ENCODE measurements around the gene TRMT10A.
A peak's percentile ranks its signal among the peaks of the same experiment; 100 is the strongest.

The TRMT10A gene, protein sequence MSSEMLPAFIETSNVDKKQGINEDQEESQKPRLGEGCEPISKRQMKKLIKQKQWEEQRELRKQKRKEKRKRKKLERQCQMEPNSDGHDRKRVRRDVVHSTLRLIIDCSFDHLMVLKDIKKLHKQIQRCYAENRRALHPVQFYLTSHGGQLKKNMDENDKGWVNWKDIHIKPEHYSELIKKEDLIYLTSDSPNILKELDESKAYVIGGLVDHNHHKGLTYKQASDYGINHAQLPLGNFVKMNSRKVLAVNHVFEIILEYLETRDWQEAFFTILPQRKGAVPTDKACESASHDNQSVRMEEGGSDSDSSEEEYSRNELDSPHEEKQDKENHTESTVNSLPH

DNA sequence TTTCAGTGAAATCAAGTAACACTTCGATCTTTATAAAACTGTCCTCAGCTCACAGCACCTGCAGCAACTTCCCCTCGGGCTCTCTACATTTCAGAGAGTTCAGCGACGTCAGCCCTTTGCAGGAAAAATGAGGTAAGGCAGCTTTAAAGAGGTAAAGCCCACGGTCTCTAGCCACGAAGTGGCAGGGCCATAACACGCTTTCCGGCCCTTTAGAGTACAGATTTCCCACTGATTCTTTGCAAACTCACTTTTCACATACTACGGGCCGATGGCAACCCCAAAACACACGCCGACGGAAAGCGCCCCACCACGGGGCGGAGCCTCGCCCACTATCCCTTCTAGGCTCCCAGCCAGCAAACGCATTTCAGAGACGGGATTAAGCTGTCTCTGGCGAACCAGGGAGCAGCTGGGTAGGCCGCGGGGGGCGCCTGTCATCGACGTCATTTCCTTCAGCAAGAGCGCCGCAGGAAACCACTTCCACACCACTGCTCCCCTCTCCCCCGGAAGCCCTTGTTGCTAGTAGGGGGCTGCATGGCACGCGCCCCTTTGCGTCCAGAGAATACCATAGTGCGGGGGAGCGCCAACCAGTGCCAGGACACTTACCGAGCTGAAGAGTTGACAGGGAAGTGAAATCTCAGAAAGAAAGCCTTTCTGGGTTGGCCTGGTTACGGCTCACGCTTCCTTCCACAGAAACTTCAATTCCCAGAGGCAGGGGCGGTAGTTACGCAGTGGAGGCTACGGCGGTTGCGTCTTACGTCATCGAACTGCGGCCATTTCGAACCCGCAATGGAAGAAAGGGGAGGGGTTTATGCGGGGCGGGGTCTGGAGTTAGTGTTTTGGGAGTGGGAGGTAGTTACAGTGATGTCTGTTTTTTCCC is at the start of gene TRMT10A:
Gene TRMT10A, minus strand, starts transcription at position 730 of the 877 bp plus-strand sequence. CDS start 4,701 bp downstream, outside the sequence.
- DNase-seq: peak; percentile 97

DNA sequence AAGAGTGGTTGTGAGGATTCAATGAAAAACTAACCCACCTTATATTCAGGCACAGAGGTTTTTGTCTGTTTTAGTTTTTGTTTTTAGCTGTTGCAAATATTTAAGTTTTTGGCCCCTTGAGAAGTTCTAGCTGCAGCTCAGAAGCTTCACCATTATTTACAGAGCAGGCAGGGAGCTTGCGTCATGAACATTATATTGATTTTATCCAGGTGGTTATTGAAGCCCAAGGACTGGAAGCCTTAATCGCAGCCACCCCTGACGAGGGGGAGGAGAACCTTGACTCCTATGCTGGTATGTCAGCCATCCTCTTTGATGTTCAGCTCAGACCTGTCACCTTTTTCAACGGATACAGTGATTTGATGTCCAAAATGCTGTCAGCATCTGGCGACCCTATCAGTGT is 48.9 kb upstream of the TRMT10A start:
- no peak for DNase-seq

DNA sequence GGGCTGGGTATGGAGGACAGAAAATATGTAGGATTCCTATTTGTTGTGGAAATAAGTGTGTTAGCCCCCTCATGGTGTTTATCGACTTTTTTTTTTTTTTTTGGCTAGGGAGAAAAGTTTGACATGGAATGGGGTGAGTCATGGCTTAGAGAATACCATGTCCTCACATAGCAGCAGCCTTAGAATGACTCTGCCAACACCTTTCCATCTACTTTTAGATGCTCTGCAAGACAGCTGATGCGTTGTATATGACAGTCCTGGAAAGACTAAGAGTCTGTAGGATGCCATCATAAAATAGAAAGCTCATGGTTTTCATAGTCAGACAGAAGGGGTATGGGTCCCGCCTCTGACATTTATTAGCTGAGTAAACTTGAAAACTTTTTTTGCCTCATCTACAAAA is 48.4 kb upstream of the TRMT10A start:
- DNase-seq: no peak

DNA sequence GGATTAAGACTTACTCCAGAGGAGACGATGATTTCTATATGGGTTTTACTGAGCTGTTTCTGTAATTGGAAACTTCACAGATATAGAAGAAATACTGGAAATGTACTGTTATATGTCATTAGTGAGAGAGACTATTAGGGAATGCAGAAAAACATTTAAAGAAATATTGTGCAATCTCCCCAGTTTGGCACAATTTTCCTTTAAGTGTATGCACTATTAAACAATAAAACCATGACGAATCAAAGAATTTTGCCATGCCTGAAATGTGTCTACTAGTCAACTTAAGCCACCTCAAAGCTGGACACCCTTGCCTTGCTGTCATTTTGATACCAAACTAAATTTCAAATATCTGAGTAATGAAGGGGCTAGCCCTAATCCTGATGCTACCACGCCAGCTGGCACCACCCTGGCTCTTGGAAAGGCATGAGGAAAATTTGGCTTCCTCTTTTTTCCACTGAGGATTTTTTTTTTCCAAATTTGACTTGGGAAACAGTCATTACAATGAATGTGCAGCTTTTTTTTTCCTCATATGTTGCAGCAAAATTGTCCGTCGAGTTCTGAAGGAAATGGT is 46.9 kb upstream of the TRMT10A start:
- no peak for DNase-seq

DNA sequence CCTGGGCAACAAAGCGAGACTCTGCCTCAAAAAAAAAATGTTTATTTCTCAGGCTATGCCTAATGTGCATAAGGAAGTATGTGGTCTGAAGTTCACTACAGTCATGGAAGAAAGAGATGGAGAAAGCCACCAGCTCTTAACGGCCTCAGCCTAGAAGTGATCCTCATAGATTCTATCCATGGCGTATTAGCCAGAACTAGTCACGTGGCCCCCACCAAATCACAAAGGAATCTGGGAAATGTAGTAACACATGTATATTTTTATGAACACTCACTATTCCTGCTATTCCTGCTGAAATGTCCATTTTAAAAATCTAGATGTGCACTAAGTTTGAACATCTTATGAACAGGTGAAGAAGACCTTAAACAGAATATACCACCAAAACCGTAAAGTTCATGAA is 44.6 kb upstream of the TRMT10A start:
- no peak for DNase-seq

DNA sequence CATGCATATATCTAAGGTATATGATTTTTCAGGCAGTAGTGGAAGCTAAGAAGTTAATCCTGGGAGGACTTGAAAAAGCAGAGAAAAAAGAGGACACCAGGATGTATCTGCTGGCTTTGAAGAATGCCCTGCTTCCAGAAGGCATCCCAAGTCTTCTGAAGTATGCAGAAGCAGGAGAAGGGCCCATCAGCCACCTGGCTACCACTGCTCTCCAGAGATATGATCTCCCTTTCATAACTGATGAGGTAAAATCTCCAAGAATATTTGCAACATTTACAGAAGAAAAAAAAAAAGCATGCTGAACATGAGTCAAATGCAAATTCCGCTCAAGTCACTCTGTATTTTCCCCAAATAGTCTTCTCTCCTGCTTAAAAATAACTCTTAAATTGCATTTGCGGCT is 42.9 kb upstream of the TRMT10A start:
- no peak for DNase-seq

DNA sequence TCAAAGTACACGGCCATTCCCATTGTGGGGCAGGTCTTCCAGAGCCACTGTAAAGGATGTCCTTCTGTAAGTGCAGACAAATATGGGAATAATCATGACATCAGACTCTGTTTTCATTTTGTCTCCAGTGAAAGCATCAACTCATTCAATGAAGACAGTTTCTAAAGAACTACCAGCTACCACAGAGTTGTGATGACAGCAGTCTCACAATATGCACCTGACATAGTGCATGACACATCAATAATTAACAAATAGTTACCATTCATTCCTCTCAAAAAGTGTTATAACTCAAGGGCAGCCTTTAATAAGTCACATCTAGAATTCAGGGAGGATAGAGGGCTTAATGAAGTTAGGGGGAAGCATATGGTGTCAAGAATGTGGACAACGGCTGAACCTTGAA is 31.0 kb upstream of the TRMT10A start:
- DNase-seq: no peak

DNA sequence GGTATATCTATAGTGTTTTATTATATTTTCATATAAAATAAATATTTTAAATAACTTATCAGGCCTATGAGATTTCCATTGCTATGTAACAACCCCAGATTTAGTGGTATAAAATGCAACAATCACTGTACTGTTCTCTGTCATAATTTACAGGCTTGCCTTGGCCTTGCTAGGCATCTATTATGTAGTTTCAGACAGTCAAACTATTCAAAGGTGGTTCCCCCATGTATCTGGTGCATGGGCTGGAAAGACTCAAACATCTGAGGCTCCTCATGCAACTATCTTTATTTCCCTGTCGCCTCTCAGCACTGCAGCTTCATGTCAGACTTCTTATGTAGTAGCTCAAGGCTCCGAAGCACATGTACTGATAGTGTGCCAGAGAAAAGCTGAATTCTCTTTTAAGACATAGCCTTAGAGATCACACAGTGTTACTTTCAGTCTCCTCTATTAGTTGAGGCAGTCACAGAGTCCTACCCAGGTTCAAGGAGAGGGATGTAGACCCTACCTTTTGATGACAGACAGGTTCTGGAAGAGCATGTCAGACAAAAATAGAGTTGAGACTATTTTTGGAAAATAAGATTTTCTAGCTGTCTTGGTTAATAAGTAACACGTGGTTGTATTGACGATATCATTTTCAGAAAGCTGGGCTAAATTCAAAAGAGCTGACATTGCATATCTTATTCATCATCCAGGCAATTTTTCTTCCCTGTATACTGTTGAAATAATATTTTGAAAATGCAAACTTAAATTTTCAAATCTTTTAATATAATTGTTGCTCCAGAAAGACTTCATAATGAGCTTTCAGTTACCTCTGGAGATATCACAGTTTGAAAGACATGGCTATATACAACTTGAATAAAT is 30.2 kb upstream of the TRMT10A start:
- DNase-seq: no peak

DNA sequence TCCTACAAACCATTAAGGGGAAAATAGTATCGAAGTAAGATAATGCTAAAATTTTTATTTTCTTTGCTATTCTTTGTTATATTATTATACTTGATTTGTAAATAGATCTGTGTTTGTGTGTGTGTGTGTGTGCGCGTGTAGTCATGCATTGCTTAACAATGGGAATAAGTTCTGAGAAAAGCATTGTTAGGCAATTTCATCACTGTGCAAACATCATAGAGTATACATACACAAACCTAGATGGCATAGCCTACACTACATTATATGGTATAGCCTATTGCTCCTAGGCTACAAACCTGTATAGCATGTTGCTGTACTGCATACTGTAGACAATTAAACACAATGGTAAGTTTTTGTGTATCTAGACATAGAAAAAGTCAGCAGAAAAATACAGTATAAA is 27.9 kb upstream of the TRMT10A start:
- no peak for DNase-seq

DNA sequence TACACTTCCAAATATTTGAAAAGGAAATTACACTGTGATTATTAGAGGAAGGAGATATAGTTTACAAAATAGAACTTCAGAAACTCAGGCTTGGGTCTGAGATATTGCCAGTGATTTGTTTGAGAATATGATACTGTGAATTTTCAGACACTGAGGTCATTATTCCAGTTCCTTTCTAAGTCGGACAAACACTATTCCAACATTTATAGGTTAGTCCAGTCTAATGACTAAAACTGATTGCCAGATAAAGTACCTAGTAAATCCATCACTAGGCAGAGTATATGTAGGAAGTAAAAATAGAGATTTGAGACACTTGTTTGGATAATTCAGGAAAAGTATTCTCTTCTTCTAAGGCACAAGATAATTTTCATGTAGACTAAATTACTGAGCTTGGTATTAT is 24.0 kb upstream of the TRMT10A start:
- no peak for DNase-seq

DNA sequence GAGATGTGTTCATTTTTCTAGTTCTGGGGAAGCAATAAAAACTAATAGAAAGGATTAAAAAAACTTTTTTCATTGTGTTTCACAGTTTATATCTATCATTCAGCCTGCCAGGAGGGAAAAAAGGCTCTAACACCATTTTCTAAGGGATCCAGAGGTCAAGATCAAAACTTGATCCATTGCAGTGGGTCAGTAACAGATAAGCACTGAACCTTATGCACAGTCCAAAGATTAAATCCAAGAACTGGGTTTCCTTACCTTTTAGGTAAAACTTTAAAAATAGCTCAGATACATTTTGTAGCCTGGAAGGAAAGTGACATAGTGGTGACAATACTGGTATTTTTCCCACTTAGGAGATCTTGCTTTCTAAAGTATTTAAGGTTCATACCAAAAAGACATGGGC is 23.5 kb upstream of the TRMT10A start:
- no peak for DNase-seq

DNA sequence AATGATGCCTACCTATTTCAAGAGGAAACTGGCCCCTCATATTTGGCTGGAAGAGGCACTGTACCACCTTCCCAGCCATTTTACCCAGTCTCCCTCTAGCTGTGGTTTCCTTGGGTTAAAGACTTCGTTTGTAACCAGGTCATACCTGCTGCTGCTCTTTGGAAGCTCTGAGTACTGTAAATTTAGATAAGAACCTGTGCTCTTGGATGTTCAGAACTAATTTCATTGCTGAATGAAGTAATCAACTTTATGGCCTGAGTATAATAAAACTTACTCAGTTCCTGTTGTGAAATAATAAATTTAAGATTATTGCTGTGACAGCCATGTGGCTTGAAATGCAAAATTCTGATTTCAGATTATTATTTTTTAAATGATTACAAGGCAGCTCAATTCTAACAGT is 23.0 kb upstream of the TRMT10A start:
- no peak for DNase-seq

DNA sequence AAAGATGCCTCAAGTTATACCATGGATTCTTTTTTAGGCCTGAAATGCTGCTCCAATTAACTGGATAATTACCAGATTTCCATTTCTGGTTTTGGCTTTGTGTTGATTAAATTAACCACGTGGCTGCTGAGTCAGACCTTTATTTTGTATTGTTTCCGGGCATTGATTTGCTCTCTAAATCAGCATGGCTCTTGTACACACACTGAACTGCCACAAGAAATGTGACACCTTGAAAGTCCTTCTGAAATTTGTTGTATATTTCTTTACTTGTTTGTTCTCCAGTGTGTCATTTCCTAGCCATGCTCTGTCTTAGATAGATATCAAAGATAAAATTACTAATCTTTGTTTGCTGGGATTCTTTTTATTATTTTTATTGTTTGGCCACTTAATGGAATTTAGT is 22.5 kb upstream of the TRMT10A start:
- DNase-seq: no peak

DNA sequence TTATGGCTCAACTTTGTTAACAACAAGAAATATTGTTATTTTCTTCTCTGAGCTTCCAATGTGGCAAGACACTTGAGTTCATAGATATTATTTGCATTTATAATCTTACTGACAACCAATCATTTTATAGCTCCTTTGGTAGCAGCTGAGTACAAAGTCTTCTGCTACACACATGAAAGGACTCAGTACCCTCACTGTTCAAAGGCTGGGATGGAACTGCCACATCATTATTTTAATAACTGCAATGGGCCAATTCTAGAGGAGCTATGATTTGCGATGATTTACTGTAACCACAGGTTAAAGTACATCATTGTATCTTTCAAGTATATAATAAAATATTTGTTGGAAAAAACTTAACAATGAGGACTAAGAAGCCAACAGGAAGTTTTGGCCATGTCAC is 21.7 kb upstream of the TRMT10A start:
- DNase-seq: no peak

DNA sequence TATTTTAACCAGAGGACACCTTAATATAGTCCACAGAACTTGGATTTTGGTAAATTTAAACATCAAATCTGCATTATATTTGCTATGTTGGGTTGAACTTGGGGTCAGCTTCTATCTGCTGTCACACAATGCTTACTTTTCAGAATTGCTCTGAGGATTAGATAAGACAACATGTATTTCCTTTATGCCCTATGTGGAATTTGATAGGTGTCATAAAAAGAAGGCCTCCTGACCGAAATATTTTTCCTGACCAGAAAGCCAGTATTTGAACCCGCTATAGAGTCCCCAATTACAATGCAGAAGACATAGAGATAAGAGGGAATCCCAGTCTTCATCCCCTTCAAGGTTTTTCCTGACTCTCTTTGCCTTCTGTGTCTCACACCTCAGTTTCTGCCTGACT is 14.9 kb upstream of the TRMT10A start:
- no peak for DNase-seq

DNA sequence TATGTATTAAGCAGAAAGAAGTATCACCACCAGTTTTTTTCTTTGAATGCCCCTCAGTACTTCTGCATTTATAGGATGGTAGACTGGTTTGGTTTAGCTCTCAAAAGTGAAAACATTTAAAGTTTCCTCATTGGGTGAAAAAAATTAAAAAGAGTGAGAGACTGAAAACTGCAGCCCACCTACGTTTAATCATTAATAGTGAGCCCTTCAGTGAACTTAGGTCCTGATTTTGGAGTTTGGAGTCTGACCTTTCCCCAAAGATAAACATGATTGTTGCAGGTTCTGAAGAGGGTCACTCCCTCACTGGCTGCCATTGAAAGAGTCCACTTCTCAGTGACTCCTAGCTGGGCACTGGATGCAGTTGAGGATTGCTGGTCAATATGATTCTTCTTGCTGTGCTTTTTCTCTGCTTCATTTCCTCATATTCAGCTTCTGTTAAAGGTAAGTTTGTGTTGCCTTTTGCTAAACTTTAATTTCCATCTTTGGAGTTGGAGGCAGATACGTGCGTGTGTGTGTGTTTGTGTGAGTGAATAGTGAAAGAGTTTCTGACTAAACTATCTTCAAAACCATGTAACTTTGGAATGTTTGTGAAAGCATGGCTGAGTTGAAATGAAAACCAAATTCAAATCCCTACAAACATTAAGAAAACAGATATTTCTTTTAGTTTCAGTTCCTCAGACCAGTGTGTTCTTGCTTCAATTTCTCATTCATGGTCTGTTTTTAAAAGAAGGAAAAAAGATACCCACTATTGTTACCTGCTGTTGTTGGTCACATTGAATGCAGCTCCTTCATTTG is 10.9 kb upstream of the TRMT10A start, which contains the start of gene MTTP:
Gene MTTP, plus strand, starts transcription at position 295 of the 795 bp plus-strand sequence. Its CDS starts 86 bp downstream, at position 381.
- no peak for DNase-seq

DNA sequence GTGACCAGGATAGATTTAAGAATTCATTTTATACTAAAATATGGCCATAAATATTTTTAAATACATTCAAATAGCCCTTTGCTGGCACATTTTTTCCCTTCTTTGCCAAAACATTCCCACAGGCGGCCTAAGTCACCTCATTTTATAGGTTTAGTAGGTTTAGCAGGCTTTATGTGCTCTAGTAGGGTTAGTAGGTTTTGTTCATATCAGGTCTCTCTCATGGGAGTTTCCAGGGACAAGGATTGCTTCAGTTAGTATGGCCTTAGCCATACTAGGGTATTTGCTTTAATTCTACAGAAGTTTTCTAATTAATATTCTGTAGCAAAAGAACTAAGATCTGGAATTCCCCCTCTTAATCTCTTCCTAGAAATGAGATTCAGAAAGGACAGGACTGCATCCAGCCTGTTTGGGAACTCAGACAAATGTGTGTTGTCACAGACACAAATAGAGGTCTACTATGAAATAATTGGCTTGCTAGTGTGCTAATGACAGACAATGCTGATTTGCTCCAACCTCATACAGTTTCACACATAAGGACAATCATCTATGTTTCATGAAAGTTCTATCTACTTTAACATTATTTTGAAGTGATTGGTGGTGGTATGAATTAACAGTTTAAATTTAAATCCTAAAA is 10.0 kb upstream of the TRMT10A start:
- DNase-seq: no peak

DNA sequence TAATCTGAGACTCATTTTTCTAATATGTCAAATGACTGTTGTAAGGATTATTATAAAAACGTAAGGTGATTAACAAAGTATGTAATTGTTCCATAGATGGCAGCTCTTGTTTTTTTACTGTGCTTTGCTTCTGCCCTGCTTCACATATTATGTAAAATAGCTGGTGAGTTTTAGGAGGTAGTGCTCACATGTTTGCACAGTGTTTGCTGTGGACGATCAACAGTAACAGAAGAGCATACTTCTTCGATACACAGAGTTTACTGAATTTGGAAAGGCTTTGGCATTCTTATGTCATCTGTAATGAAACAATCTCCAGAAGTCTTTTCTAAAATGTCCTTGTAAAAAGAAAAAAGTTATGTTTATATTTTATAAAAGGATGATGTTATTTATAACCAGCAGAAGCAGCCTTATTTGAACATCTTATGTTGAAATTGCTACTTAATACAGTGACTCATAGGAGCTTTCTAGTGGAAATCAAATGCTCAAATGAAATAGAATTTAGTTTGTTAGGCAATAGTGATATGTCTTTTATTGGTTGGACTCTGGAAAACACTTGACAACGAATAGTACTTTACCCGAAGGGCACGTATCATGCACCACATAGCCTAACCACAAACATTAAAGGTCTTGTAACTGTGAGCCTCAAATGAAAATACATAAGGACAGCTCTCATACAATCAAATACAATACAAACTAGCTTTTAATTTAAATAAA is 8.8 kb upstream of the TRMT10A start:
- no peak for DNase-seq

DNA sequence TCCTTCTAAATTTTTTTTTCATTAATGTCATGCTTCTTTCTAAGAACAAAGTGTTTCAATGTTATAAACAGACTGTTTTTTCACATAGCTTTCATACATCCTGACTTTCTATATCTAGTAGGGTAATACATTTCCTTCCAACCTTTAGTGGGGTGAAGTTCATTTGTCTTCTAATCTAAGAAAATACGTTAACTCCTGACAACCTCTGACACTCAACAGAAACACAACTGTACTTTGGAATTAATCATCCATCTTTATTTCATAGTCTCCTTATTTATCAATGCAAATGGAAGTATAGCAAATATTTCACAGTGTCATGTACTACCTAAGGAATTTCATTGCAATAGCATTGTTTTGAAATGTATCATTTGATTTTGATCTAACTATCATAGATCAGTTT is 8.0 kb upstream of the TRMT10A start:
- no peak for DNase-seq

DNA sequence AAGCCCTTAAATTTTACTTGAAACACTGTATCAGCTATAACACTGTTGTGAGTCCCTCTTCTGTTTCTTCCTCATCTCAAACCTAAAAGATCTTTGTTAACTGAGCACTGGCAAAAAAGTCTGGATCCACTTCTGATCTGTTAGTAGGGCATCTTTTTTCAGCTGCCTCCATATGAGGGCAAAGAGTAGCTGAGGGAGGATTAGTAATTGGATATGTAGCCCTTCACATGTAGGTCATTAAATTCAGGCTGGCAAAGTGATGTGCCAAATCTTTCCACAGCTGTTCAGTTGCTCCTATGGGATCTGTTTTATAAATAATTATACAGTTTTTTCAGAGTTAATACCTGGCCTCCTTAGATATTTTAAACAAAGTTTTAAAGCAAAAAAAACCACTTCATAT is 1.1 kb upstream of the TRMT10A start:
- DNase-seq: no peak

DNA sequence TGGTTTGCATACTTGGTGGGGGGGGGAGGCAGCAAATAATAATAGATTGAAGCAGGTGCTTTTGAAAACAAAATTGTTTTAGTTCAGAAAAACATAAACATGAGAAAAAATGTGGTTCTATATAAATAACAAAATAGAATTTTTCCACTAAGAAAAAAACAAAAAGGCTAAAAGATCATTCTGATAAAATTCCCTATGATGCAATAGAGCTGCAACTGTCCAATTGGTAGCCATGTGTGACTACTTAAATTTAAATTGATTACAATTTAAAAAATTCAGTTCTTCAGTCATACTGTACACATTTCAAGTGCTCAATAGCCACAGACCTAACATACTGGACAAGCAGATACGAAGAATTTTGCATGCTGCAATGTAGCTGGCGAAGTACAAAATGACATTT is 11.0 kb downstream of the TRMT10A start:
- no peak for DNase-seq

Data from NCI-H2227 treated with DMSO at 0.1 percent for 48 hours (cell line).